Endothelial cell of umbilical vein (primary cell): ENCODE data around the gene SLC25A26. TPM values are rescaled to one million over a fixed set of nuclear protein-coding genes. Genes with fewer than 3 reads are reported as not detected.

Experiments
- BruUV-seq: library from RNA; stranded (reverse); fragments of 400-500 nt; replicated peaks from 2 replicates; lab custom pipeline; 2021; lab: Mats Ljungman, UMichigan
- CTCF ChIA-PET: fragments of 300-600, 350-600 bp; sonication (Branson Sonifier 250); formaldehyde crosslinking; loops from one replicate; lab custom pipeline; 2021; ENCODE audit warnings: antibody characterized with exemption, inconsistent platforms; lab: Charles Lee
- POLR2A ChIA-PET: fragments of 300-600, 350-600 bp; sonication (Branson Sonifier 250); formaldehyde crosslinking; loops from one replicate; lab custom pipeline; 2021; ENCODE audit warnings: antibody characterized with exemption, inconsistent platforms; lab: Charles Lee
- DNase-seq: peaks from one replicate; pipeline ENCODE4 v3.0.0-alpha.2; 2011; ENCODE audit warnings: low read depth, low spot score
- FAIRE-seq: peaks from 2 replicates; lab custom pipeline; 2011; peaks lifted over from hg19 to GRCh38; lab: Jason Lieb, UNC
- H2AFZ ChIP-seq: 2 replicates; pipeline ENCODE4 v1.6.0; 2012; ENCODE audit warnings: low read depth, low read length, control low read depth, inconsistent platforms
- H3K27ac ChIP-seq: 2 replicates; pipeline ENCODE4 v1.5.1; 2011; ENCODE audit warnings: low read depth, mild to moderate bottlenecking, control low read depth, low read length, moderate library complexity; ENCODE audit not compliant: insufficient read depth
- H3K27me3 ChIP-seq, 2 experiments: 2 replicates each; pipeline versions ENCODE4 v1.6.0 to v1.6.1; 2011; ENCODE audit warnings: low read length in 2 of 2, mixed read lengths in 1 of 2; ENCODE audit not compliant: control insufficient read depth in 2 of 2, insufficient read depth in 2 of 2
- H3K36me3 ChIP-seq, 2 experiments: 2 replicates in 1 of 2; 3 replicates in 1 of 2; pipeline ENCODE4 v1.5.1; 2011; ENCODE audit warnings: low read length in 2 of 2, mild to moderate bottlenecking in 1 of 2, moderate library complexity in 1 of 2; ENCODE audit not compliant: control insufficient read depth in 2 of 2, insufficient read depth in 2 of 2; ENCODE audit errors: extremely low read depth in 1 of 2
- H3K4me1 ChIP-seq: 3 replicates; pipeline ENCODE4 v1.5.1; 2011; ENCODE audit warnings: mild to moderate bottlenecking, low read length; ENCODE audit not compliant: control insufficient read depth, insufficient read depth; ENCODE audit errors: extremely low read depth
- H3K4me2 ChIP-seq: 2 replicates; pipeline ENCODE4 v1.6.1; 2011; ENCODE audit warnings: low read length, control low read depth, mixed read lengths; ENCODE audit not compliant: insufficient read depth
- H3K4me3 ChIP-seq, 3 experiments: fragments of 200-600 bp in 1 of 3; sonication (generic), shearing (Covaris generic) in 1 of 3; replicated peaks in 1 of 3; 2 replicates each; pipeline ENCODE4 v1.5.1; 2011 to 2016; ENCODE audit warnings: control low read depth in 3 of 3, low read length in 3 of 3, mild to moderate bottlenecking in 2 of 3, inconsistent platforms in 1 of 3, low read depth in 1 of 3, moderate library complexity in 1 of 3; ENCODE audit not compliant: insufficient read depth in 1 of 3
- H3K79me2 ChIP-seq: 2 replicates; pipeline ENCODE4 v1.6.0; 2012; ENCODE audit warnings: low read length, inconsistent platforms; ENCODE audit not compliant: control insufficient read depth, insufficient read depth
- H3K9ac ChIP-seq: replicated peaks from 2 replicates; pipeline ENCODE3; 2011; ENCODE audit warnings: low read length, control low read depth; ENCODE audit not compliant: insufficient read depth; ENCODE audit errors: extremely low read depth
- H3K9me1 ChIP-seq: replicated peaks from 3 replicates; pipeline ENCODE4 v1.6.0; 2011; ENCODE audit warnings: mild to moderate bottlenecking, low read length; ENCODE audit not compliant: control insufficient read depth, insufficient read depth; ENCODE audit errors: extremely low read depth
- H3K9me3 ChIP-seq: replicated peaks from 2 replicates; pipeline ENCODE4 v1.5.1; 2012; ENCODE audit warnings: low read length, inconsistent platforms; ENCODE audit not compliant: control insufficient read depth, insufficient read depth
- H4K20me1 ChIP-seq: replicated peaks from 2 replicates; pipeline ENCODE3; 2011; ENCODE audit warnings: mild to moderate bottlenecking, low read length; ENCODE audit not compliant: control insufficient read depth, insufficient read depth; ENCODE audit errors: extremely low read depth
- EZH2 ChIP-seq: IDR thresholded peaks from 2 replicates; pipeline ENCODE4 v1.6.1; 2012; ENCODE audit warnings: borderline replicate concordance, low read depth, mild to moderate bottlenecking, moderate library complexity, low read length, inconsistent platforms; ENCODE audit not compliant: severe bottlenecking
- FOS ChIP-seq: IDR thresholded peaks from 2 replicates; pipeline ENCODE4 v1.6.1; 2011; ENCODE audit warnings: mild to moderate bottlenecking, low read length, moderate library complexity, borderline replicate concordance; ENCODE audit not compliant: insufficient read depth
- GATA2 ChIP-seq: IDR thresholded peaks from 2 replicates; pipeline ENCODE4 v1.7.0; 2011; ENCODE audit warnings: low read depth, mild to moderate bottlenecking, moderate library complexity, mixed read lengths, low read length; ENCODE audit not compliant: insufficient read length, insufficient read depth
- JUN ChIP-seq: IDR thresholded peaks from 2 replicates; pipeline ENCODE4 v1.6.1; 2011; ENCODE audit warnings: borderline replicate concordance, low read depth; ENCODE audit not compliant: insufficient read length, insufficient read depth
- MYC ChIP-seq: IDR thresholded peaks from one replicate; pipeline ENCODE4 v1.6.1; 2011; ENCODE audit warnings: mild to moderate bottlenecking, low read depth, low read length
- POLR2A ChIP-seq: IDR thresholded peaks from 2 replicates; pipeline ENCODE4 v1.6.1; 2012; ENCODE audit warnings: low read depth, mild to moderate bottlenecking, control low read depth, low read length
- POLR2AphosphoS5 ChIP-seq: IDR thresholded peaks from 2 replicates; pipeline ENCODE4 v1.6.1; 2012; ENCODE audit warnings: low read depth, mild to moderate bottlenecking, control low read depth, low read length, moderate library complexity; ENCODE audit not compliant: insufficient read depth
- dilution Hi-C: fragments of 300-500 bp; cut with MboI; formaldehyde crosslinking; loops from one replicate; pipeline ENCODE4 v1.15.0; 2019; ENCODE audit warnings: low sequenced_read_pairs; ENCODE audit not compliant: extremely low pct_ligation_motif_present
- intact Hi-C: fragments of 100-400 bp; cut with micrococcal nuclease; formaldehyde crosslinking; loops from one replicate; pipeline ENCODE4 v1.10.0; 2022
- polyA plus RNA-seq, 4 experiments: library from polyadenylated mRNA; depleted of rRNA in 3 of 4; stranded (reverse) in 3 of 4; unstranded in 1 of 4; fragments of >200 nt; gene quantifications; 2 replicates each; pipeline versions ENCODE4 v1.2.1 to v1.2.3, GENCODE V29; 2011 to 2012; ENCODE audit warnings: missing spikeins in 1 of 4
- total RNA-seq: library from RNA; stranded (reverse); gene quantifications from 2 replicates; pipeline ENCODE4 v1.2.3, GENCODE V29; 2021
- TF ChIP-seq, protein P1 (sequence below), 2 donors: IDR thresholded peaks; 1 replicate in 1 of 2; 2 replicates in 1 of 2; pipeline ENCODE4 v1.5.1; 2011; ENCODE audit warnings: low read length in 2 of 2, mild to moderate bottlenecking in 2 of 2, moderate library complexity in 2 of 2, control low read depth in 1 of 2, inconsistent platforms in 1 of 2, low read depth in 1 of 2; ENCODE audit not compliant: insufficient read depth in 1 of 2; ENCODE audit errors: extremely low read depth in 1 of 2
- TF ChIP-seq, protein P2 (sequence below): IDR thresholded peaks from 2 replicates; pipeline ENCODE4 v1.6.1; 2011; ENCODE audit not compliant: insufficient read depth, insufficient read length

The SLC25A26 gene
- total and polyA plus RNA-seq, 2 donors (not counting 3 experiments of a cell fraction or from before 2014, with no cell fraction given) = 11.8 to 23.5 TPM

DNA sequence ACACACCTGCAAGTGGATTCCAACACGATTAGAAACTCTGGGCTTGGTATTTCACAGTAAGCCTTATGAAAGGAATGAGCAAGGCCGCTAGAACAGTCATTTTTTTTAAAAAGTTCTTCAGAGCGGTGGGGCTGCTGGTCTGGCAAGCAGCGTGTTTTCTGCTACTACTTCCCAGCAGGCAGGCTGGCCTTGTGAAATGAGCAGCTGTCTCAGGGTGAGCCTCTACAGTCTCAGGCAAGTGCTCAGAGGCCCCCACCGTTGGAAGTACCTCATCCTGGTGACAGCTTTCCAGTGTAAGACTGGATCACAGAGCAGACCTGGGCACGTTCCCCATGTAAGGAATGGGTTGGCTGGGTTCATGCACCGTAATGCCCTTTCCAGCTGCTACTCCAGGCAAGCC, 160.8 kb downstream of the SLC25A26 start:
- ChIA-PET CTCF (interaction anchor here (1.1 to 1.4 kb wide), 3 partner anchors 105 to 441 kb away, joined by 3 to 7 read pairs (median 4); no protein-coding TSS in a partner anchor), POLR2A (no interaction called here)
- H3K9ac ChIP-seq = no peak overlapping the region
- H3K4me2 ChIP-seq = no peak overlapping the region
- H3K4me1 ChIP-seq = peaks cover 6% of the 10 kb centered on the region
- no peak overlapping the region for H3K27ac ChIP-seq
- BruUV-seq = no TSS peak
- intact Hi-C loops = no loop called here
- H2AFZ ChIP-seq = no peak overlapping the region
- H3K9me1 ChIP-seq = no peaks in the 10 kb centered on the region
- DNase-seq = no peak
- dilution Hi-C loops = loop anchor here (25.0 kb wide), 1 partner anchor 431 kb away; no protein-coding TSS in a partner anchor
- H3K79me2 ChIP-seq = no peaks in the 10 kb centered on the region
- H3K9me3 ChIP-seq = no peaks in the 10 kb centered on the region
- no peaks in the 10 kb centered on the region for H3K27me3 ChIP-seq
- no peaks in the 10 kb centered on the region for H4K20me1 ChIP-seq
- H3K4me3 ChIP-seq = no peak overlapping the region
- H3K36me3 ChIP-seq = peaks cover 18 to 60% of the 10 kb centered on the region in 2 experiments
- no peak for FAIRE-seq
- no peak for TF ChIP-seq JUN
- TF ChIP-seq MYC = no peak
- no peak for TF ChIP-seq POLR2AphosphoS5
- TF ChIP-seq, protein P1, sequence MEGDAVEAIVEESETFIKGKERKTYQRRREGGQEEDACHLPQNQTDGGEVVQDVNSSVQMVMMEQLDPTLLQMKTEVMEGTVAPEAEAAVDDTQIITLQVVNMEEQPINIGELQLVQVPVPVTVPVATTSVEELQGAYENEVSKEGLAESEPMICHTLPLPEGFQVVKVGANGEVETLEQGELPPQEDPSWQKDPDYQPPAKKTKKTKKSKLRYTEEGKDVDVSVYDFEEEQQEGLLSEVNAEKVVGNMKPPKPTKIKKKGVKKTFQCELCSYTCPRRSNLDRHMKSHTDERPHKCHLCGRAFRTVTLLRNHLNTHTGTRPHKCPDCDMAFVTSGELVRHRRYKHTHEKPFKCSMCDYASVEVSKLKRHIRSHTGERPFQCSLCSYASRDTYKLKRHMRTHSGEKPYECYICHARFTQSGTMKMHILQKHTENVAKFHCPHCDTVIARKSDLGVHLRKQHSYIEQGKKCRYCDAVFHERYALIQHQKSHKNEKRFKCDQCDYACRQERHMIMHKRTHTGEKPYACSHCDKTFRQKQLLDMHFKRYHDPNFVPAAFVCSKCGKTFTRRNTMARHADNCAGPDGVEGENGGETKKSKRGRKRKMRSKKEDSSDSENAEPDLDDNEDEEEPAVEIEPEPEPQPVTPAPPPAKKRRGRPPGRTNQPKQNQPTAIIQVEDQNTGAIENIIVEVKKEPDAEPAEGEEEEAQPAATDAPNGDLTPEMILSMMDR (IDR thresholded peaks at IDR 0.05; ENCODE audit: extremely low read depth in 1 of 2, insufficient read depth in 1 of 2, low read depth in 1 of 2, low read length in 2 of 2) = no peak
- TF ChIP-seq, protein P2, sequence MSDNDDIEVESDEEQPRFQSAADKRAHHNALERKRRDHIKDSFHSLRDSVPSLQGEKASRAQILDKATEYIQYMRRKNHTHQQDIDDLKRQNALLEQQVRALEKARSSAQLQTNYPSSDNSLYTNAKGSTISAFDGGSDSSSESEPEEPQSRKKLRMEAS = no peak
- no peak for TF ChIP-seq POLR2A
- no peak for TF ChIP-seq FOS
- no peak for TF ChIP-seq EZH2
- no peak for TF ChIP-seq GATA2
